Panc1 (cell line): ENCODE data around the gene MGST2.

Source experiments
- POLR2AphosphoS5 ChIP-seq: IDR thresholded peaks from 2 replicates; pipeline ENCODE4 v1.6.1; 2012; ENCODE audit warnings: mild to moderate bottlenecking, low read depth, low read length, moderate library complexity
- TF ChIP-seq, protein P1 (sequence below): fragments of 450-650 bp; IDR thresholded peaks from 2 replicates; pipeline ENCODE4 v1.5.1; 2017; ENCODE audit warnings: mild to moderate bottlenecking
- TF ChIP-seq, protein P2 (sequence below), 2 experiments: IDR thresholded peaks; 2 replicates each; pipeline ENCODE4 v1.6.1; 2011 to 2012; ENCODE audit warnings: low read depth in 2 of 2, control low read depth in 1 of 2, low read length in 1 of 2, mild to moderate bottlenecking in 1 of 2, moderate library complexity in 1 of 2; ENCODE audit not compliant: insufficient read depth in 1 of 2

DNA sequence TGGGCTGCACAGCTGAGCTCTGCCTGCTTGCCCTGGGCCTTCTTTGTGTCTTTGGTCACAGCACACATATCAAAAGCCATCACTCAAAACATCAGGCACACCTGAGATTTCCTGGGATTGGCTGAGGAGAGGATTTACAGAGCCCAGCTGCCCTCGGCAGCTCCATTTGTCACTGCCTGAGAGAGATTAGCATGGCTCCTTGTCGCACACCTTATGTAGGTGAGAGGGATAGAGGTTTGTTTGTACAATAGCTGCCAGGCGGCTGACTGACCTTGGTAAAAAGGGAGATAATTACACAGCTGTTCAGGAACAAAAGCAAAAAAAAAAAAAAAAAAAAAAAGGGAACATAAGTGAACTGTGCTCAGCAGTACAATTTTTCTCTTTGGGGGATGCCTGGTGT is 63.2 kb downstream of the MGST2 start:
- TF ChIP-seq, protein P1, sequence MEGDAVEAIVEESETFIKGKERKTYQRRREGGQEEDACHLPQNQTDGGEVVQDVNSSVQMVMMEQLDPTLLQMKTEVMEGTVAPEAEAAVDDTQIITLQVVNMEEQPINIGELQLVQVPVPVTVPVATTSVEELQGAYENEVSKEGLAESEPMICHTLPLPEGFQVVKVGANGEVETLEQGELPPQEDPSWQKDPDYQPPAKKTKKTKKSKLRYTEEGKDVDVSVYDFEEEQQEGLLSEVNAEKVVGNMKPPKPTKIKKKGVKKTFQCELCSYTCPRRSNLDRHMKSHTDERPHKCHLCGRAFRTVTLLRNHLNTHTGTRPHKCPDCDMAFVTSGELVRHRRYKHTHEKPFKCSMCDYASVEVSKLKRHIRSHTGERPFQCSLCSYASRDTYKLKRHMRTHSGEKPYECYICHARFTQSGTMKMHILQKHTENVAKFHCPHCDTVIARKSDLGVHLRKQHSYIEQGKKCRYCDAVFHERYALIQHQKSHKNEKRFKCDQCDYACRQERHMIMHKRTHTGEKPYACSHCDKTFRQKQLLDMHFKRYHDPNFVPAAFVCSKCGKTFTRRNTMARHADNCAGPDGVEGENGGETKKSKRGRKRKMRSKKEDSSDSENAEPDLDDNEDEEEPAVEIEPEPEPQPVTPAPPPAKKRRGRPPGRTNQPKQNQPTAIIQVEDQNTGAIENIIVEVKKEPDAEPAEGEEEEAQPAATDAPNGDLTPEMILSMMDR: no peak
- TF ChIP-seq POLR2AphosphoS5: no peak
- TF ChIP-seq, protein P2, sequence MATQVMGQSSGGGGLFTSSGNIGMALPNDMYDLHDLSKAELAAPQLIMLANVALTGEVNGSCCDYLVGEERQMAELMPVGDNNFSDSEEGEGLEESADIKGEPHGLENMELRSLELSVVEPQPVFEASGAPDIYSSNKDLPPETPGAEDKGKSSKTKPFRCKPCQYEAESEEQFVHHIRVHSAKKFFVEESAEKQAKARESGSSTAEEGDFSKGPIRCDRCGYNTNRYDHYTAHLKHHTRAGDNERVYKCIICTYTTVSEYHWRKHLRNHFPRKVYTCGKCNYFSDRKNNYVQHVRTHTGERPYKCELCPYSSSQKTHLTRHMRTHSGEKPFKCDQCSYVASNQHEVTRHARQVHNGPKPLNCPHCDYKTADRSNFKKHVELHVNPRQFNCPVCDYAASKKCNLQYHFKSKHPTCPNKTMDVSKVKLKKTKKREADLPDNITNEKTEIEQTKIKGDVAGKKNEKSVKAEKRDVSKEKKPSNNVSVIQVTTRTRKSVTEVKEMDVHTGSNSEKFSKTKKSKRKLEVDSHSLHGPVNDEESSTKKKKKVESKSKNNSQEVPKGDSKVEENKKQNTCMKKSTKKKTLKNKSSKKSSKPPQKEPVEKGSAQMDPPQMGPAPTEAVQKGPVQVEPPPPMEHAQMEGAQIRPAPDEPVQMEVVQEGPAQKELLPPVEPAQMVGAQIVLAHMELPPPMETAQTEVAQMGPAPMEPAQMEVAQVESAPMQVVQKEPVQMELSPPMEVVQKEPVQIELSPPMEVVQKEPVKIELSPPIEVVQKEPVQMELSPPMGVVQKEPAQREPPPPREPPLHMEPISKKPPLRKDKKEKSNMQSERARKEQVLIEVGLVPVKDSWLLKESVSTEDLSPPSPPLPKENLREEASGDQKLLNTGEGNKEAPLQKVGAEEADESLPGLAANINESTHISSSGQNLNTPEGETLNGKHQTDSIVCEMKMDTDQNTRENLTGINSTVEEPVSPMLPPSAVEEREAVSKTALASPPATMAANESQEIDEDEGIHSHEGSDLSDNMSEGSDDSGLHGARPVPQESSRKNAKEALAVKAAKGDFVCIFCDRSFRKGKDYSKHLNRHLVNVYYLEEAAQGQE (IDR thresholded peaks at IDR 0.05; ENCODE audit: insufficient read depth in 1 of 2, low read depth in 2 of 2, low read length in 1 of 2): no peak
